K562 (cell line): ENCODE data around the gene SVIL. TPM values are rescaled to one million over a fixed set of nuclear protein-coding genes. Genes with fewer than 3 reads are reported as not detected.

ENCODE experiments used
- ATAC-seq: fragments of 200-7000 bp; cut with Tn5 transposase; 3 replicates; pipeline ENCODE4 v1.9.1; 2020; ENCODE audit warnings: moderate library complexity
- BruUV-seq: library from RNA; stranded (reverse); fragments of 400-500 nt; replicated peaks from 2 replicates; lab custom pipeline; 2021; lab: Mats Ljungman, UMichigan
- CTCF ChIA-PET: fragments of 300-600 bp; formaldehyde crosslinking; extraction: SDS; loops from one replicate; lab custom pipeline; 2021; ENCODE audit warnings: low intra/inter-chr PET ratio; lab: Yijun Ruan, JAX
- POLR2A ChIA-PET: fragments of 300-600, 350-650 bp; sonication (Branson Sonifier 250); formaldehyde crosslinking; extraction: SDS; loops from one replicate; lab custom pipeline; 2021; ENCODE audit warnings: antibody characterized with exemption, inconsistent platforms; lab: Yijun Ruan, JAX
- DNase-seq, 4 experiments: peaks; one replicate each; pipeline versions ENCODE4 v3.0.0 to v3.0.0-alpha.2; 2011 to 2018; ENCODE audit warnings: low spot score in 3 of 4, mixed read lengths in 3 of 4; ENCODE audit errors: extremely low read depth in 1 of 4
- FAIRE-seq: peaks from 2 replicates; lab custom pipeline; 2011; peaks lifted over from hg19 to GRCh38; lab: Jason Lieb, UNC
- H2AFZ ChIP-seq: 2 replicates; pipeline ENCODE4 v1.6.0; 2011; ENCODE audit warnings: low read depth, low read length, control low read depth, inconsistent platforms
- H3K27ac ChIP-seq: fragments of 200-600 bp; 3 replicates; pipeline ENCODE4 v1.8.0; 2011; ENCODE audit warnings: low read depth, mild to moderate bottlenecking, control low read depth, inconsistent platforms, low read length, moderate library complexity, mixed read lengths; ENCODE audit errors: extremely low read depth
- H3K27me3 ChIP-seq, 2 experiments: fragments of 300-600 bp in 1 of 2; 2 replicates in 1 of 2; 3 replicates in 1 of 2; pipeline versions ENCODE4 v1.6.0 to v1.8.0; 2011; ENCODE audit warnings: inconsistent platforms in 2 of 2, low read length in 2 of 2, mild to moderate bottlenecking in 1 of 2, mixed read lengths in 1 of 2, moderate library complexity in 1 of 2; ENCODE audit not compliant: control insufficient read depth in 2 of 2, insufficient read depth in 2 of 2
- H3K36me3 ChIP-seq: fragments of 300-600 bp; 3 replicates; pipeline ENCODE4 v1.8.0; 2011; ENCODE audit warnings: mild to moderate bottlenecking, low read length, inconsistent platforms; ENCODE audit not compliant: control insufficient read depth, insufficient read depth
- H3K4me1 ChIP-seq, 2 experiments: fragments of 200-600 bp in 1 of 2; replicated peaks in 1 of 2; 2 replicates in 1 of 2; 3 replicates in 1 of 2; pipeline versions ENCODE4 v1.5.1 to v1.8.0; 2011; ENCODE audit warnings: inconsistent platforms in 2 of 2, low read length in 2 of 2, mild to moderate bottlenecking in 1 of 2, mixed read lengths in 1 of 2, moderate library complexity in 1 of 2; ENCODE audit not compliant: control insufficient read depth in 2 of 2, insufficient read depth in 2 of 2
- H3K4me2 ChIP-seq: 2 replicates; pipeline ENCODE4 v1.6.1; 2011; ENCODE audit warnings: low read length, control low read depth, inconsistent platforms, mixed read lengths; ENCODE audit not compliant: insufficient read depth
- H3K4me3 ChIP-seq: fragments of 200-600 bp; sonication (generic), shearing (Covaris generic); 2 replicates; pipeline ENCODE4 v1.5.1; 2016; ENCODE audit warnings: control low read depth, inconsistent platforms
- H3K79me2 ChIP-seq: fragments of 200-600 bp; 3 replicates; pipeline ENCODE4 v1.8.0; 2011; ENCODE audit warnings: low read length, inconsistent platforms; ENCODE audit not compliant: control insufficient read depth, insufficient read depth
- H3K9ac ChIP-seq, 2 experiments: 2 replicates each; pipeline versions ENCODE4 v1.6.0 to v1.6.1; 2011; ENCODE audit warnings: low read depth in 2 of 2, low read length in 2 of 2, control low read depth in 1 of 2, inconsistent platforms in 1 of 2, mild to moderate bottlenecking in 1 of 2, mixed read lengths in 1 of 2; ENCODE audit not compliant: insufficient read depth in 1 of 2
- H3K9me1 ChIP-seq: one replicate; pipeline ENCODE4 v1.6.0; 2011; ENCODE audit warnings: inconsistent platforms, mild to moderate bottlenecking, low read length, moderate library complexity; ENCODE audit not compliant: control insufficient read depth, insufficient read depth
- H3K9me3 ChIP-seq: replicated peaks from 2 replicates; pipeline ENCODE4 v1.5.1; 2011; ENCODE audit warnings: low read depth, low read length, inconsistent platforms; ENCODE audit not compliant: control insufficient read depth, insufficient read depth
- H4K20me1 ChIP-seq: replicated peaks from 2 replicates; pipeline ENCODE4 v1.6.1; 2011; ENCODE audit warnings: low read length, inconsistent platforms, mixed read lengths; ENCODE audit not compliant: control insufficient read depth, insufficient read depth
- CHD1 ChIP-seq: fragments of 200-600 bp; sonication (generic); IDR thresholded peaks from one replicate; pipeline ENCODE4 v1.6.1; 2012; ENCODE audit warnings: mild to moderate bottlenecking, moderate library complexity, low read length, inconsistent platforms
- CSDE1 ChIP-seq, 2 experiments: fragments of 450-650 bp; IDR thresholded peaks; 2 replicates each; pipeline ENCODE4 v1.6.1; 2016; ENCODE audit warnings: mild to moderate bottlenecking in 1 of 2
- ETS2 ChIP-seq: IDR thresholded peaks from 2 replicates; pipeline ENCODE4 v1.6.1; 2016; ENCODE audit warnings: borderline replicate concordance, missing genetic modification characterization, mild to moderate bottlenecking, moderate library complexity, missing compliant biosample characterization; ENCODE audit not compliant: poor library complexity, severe bottlenecking
- HMGN3 ChIP-seq: IDR thresholded peaks from 2 replicates; pipeline ENCODE4 v1.6.1; 2011; ENCODE audit warnings: borderline replicate concordance, low read depth, mild to moderate bottlenecking, mixed read lengths, low read length; ENCODE audit not compliant: insufficient read length; ENCODE audit errors: extremely low read depth
- L3MBTL2 ChIP-seq: fragments of 450-650 bp; IDR thresholded peaks from 2 replicates; pipeline ENCODE4 v1.6.1; 2016; ENCODE audit warnings: mild to moderate bottlenecking, moderate library complexity
- NFIC ChIP-seq: fragments of 450-650 bp; IDR thresholded peaks from 2 replicates; pipeline ENCODE4 v1.6.1; 2017; ENCODE audit warnings: mild to moderate bottlenecking, inconsistent platforms
- SNIP1 ChIP-seq: fragments of 450-650 bp; IDR thresholded peaks from 2 replicates; pipeline ENCODE4 v1.7.1; 2017; ENCODE audit warnings: low read depth, mild to moderate bottlenecking
- STAG1 ChIP-seq: sonication (generic); formaldehyde crosslinking; IDR thresholded peaks from 2 replicates; pipeline ENCODE4 v1.5.0; 2020; ENCODE audit warnings: missing genetic modification reagents, borderline replicate concordance
- TCF7 ChIP-seq: sonication (generic); IDR thresholded peaks from 2 replicates; pipeline ENCODE4 v1.6.1; 2016; ENCODE audit warnings: antibody characterized with exemption, borderline replicate concordance
- ZBTB12 ChIP-seq: fragments of 250-450 bp; sonication (Bioruptor Pico); IDR thresholded peaks from 2 replicates; pipeline ENCODE4 v1.4.0; 2020
- ZFP36 ChIP-seq: fragments of 150-350 bp; IDR thresholded peaks from 2 replicates; pipeline ENCODE4 v1.6.1; 2018; ENCODE audit warnings: low read length, low read depth; ENCODE audit not compliant: partially characterized antibody
- ZFPM2 ChIP-seq: fragments of 250-450 bp; sonication (Bioruptor Pico); IDR thresholded peaks from 2 replicates; pipeline ENCODE4 v1.5.1; 2022; ENCODE audit warnings: mild to moderate bottlenecking
- WGBS: fragments of 100-300 bp; shearing (Covaris generic); methylation state at CpG from one replicate; pipeline ENCODE4 v1.1.6; 2016; ENCODE audit warnings: low coverage, mixed read lengths; ENCODE audit not compliant: insufficient coverage; ENCODE audit errors: missing lambda C conversion rate; 5-methylcytosine and 5-hydroxymethylcytosine counted together
- in situ Hi-C: fragments of 300-500 bp; cut with MboI; formaldehyde crosslinking; loops from 4 replicates; pipeline ENCODE4 v1.15.0; 2018; ENCODE audit warnings: inconsistent platforms, mixed read lengths
- intact Hi-C: fragments of 100-400 bp; cut with micrococcal nuclease; formaldehyde crosslinking; loops from 2 replicates; pipeline ENCODE4 v1.14.2; 2022
- polyA plus RNA-seq, 8 experiments: library from polyadenylated mRNA; depleted of rRNA in 4 of 8; stranded (reverse) in 5 of 8; unstranded in 3 of 8; fragments of >200 nt; fragmentation: Nextera tagmentation in 2 of 8; fragmentation: Illumina TruSeq in 1 of 8; extraction: Ambion mirVana in 2 of 8; extraction: Trizol in 1 of 8; gene quantifications; 2 replicates each; pipeline versions ENCODE4 v1.2.1 to v1.2.3, GENCODE V29; 2011 to 2014; ENCODE audit warnings: inconsistent platforms in 1 of 8, missing spikeins in 1 of 8
- total RNA-seq, 7 experiments: library from RNA; depleted of rRNA in 6 of 7; stranded (reverse); fragments of >200 nt in 6 of 7; fragmentation: Illumina TruSeq in 2 of 7; extraction: Trizol in 2 of 7; gene quantifications; 2 replicates each; pipeline versions ENCODE4 v1.2.1 to v1.2.3, GENCODE V29; 2011 to 2021; ENCODE audit warnings: low replicate concordance in 1 of 7
- TF ChIP-seq, protein P1 (sequence below): sonication (generic); formaldehyde crosslinking; IDR thresholded peaks from 2 replicates; pipeline ENCODE4 v1.8.0; 2022; ENCODE audit warnings: missing genetic modification reagents, mild to moderate bottlenecking, borderline replicate concordance

SVIL gene
- total and polyA plus RNA-seq, 9 of the 15 experiments (the other 6 are each of a cell fraction or from before 2014, with no cell fraction given): under 0.01 to 0.18 (median 0.05) TPM; not detected in 3

DNA sequence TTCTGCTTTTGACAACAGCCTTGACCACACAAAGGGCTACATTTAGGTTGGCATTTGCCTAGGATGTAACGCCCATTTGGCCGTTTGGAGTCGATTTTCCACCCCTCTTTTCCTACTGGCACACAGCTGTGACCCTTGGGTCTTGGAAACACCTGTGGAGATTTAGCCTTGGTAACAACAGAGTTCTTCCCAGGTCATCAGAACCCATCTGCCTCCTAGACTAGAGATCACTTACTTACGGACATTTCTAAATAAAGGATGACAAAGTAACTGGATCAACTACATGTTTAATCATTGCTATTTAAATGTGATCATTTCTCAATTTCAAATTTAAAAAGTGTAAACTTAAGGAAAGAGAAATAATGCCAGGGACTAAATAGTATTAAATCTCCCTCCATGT lies 42.0 kb upstream of the SVIL start:
- Histone ChIP-seq H3K4me3 (no peak overlapping the region), H3K4me1 (no peaks in the 10 kb centered on the region), H3K36me3 (no peaks in the 10 kb centered on the region), H3K79me2 (no peaks in the 10 kb centered on the region), H3K4me2 (no peak overlapping the region), H3K9me3 (no peaks in the 10 kb centered on the region), H3K27ac (no peak overlapping the region), H3K9ac (no peak overlapping the region), H3K27me3 (no peaks in the 10 kb centered on the region), H4K20me1 (no peaks in the 10 kb centered on the region), H2AFZ (no peak overlapping the region), H3K9me1 (no peaks in the 10 kb centered on the region)
- ChIA-PET POLR2A (no interaction called here), CTCF (no interaction called here)
- FAIRE-seq: no peak
- intact Hi-C loops (no loop called here), in situ Hi-C loops (no loop called here)
- 3% methylated on average over 4 of the region's 4 CpGs for WGBS
- DNase-seq: no peak
- no TSS peak for BruUV-seq
- no peak for ATAC-seq
- no peak for TF ChIP-seq ZFP36
- TF ChIP-seq ZFPM2 (CRISPR knock-in tag): no peak
- TF ChIP-seq NFIC: no peak

GRCh38 chr10:29675984-29676383 lies 41.2 kb upstream of the SVIL start:
- H3K27ac ChIP-seq: no peak overlapping the region
- no TSS peak for BruUV-seq
- no peak overlapping the region for H2AFZ ChIP-seq
- H3K9me3 ChIP-seq: no peaks in the 10 kb centered on the region
- no peaks in the 10 kb centered on the region for H3K4me1 ChIP-seq
- in situ Hi-C loops (no loop called here), intact Hi-C loops (no loop called here)
- H3K9me1 ChIP-seq: no peaks in the 10 kb centered on the region
- ATAC-seq (no peak), FAIRE-seq (no peak), DNase-seq (no peak)
- ChIA-PET POLR2A (no interaction called here), CTCF (no interaction called here)
- H3K9ac ChIP-seq: no peak overlapping the region
- no peaks in the 10 kb centered on the region for H3K79me2 ChIP-seq
- H3K27me3 ChIP-seq: no peaks in the 10 kb centered on the region
- no peaks in the 10 kb centered on the region for H3K36me3 ChIP-seq
- no peak overlapping the region for H3K4me2 ChIP-seq
- 0% methylated on average over 1 of the region's 1 CpG for WGBS
- H3K4me3 ChIP-seq: no peak overlapping the region
- no peaks in the 10 kb centered on the region for H4K20me1 ChIP-seq
- TF ChIP-seq ZBTB12 (no peak), STAG1 (CRISPR knock-in tag) (no peak), CHD1 (no peak), L3MBTL2 (no peak), ETS2 (no peak), TCF7 (no peak), SNIP1 (no peak), CSDE1 (IDR thresholded peaks at IDR 0.05) (no peak), HMGN3 (no peak)
- TF ChIP-seq, protein P1, sequence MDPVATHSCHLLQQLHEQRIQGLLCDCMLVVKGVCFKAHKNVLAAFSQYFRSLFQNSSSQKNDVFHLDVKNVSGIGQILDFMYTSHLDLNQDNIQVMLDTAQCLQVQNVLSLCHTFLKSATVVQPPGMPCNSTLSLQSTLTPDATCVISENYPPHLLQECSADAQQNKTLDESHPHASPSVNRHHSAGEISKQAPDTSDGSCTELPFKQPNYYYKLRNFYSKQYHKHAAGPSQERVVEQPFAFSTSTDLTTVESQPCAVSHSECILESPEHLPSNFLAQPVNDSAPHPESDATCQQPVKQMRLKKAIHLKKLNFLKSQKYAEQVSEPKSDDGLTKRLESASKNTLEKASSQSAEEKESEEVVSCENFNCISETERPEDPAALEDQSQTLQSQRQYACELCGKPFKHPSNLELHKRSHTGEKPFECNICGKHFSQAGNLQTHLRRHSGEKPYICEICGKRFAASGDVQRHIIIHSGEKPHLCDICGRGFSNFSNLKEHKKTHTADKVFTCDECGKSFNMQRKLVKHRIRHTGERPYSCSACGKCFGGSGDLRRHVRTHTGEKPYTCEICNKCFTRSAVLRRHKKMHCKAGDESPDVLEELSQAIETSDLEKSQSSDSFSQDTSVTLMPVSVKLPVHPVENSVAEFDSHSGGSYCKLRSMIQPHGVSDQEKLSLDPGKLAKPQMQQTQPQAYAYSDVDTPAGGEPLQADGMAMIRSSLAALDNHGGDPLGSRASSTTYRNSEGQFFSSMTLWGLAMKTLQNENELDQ (CRISPR knock-in tag): no peak
